Measurements from ENCODE around the gene FBLN1. TPM values are rescaled to one million over a fixed set of nuclear protein-coding genes. Genes with fewer than 3 reads are reported as not detected.

FBLN1 gene
- total and polyA plus RNA-seq, 11 donors: 22.4 to 239 (median 44.7) TPM

DNA sequence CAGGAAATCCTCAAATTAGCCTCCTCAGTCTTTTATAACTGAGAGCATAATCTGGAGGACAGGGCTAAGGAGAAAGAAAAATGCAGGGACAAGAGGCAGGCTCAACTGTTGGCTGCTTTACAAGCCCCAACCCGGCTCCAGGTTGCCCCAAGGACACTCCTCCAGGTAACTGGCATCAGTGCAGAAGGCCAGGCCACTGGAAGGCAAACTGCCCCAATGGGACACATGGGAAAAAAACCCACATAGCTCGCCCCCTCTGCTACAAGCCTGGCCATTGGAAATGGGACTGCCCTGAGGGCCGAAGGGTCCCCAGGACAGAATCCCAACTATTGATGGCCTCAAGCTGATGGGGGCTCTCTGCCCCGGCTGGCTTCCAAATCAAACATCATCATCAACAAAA is 17.9 kb upstream of the FBLN1 start:
- DNase-seq (no peak), ATAC-seq (no peak)
- TF ChIP-seq, protein P1, sequence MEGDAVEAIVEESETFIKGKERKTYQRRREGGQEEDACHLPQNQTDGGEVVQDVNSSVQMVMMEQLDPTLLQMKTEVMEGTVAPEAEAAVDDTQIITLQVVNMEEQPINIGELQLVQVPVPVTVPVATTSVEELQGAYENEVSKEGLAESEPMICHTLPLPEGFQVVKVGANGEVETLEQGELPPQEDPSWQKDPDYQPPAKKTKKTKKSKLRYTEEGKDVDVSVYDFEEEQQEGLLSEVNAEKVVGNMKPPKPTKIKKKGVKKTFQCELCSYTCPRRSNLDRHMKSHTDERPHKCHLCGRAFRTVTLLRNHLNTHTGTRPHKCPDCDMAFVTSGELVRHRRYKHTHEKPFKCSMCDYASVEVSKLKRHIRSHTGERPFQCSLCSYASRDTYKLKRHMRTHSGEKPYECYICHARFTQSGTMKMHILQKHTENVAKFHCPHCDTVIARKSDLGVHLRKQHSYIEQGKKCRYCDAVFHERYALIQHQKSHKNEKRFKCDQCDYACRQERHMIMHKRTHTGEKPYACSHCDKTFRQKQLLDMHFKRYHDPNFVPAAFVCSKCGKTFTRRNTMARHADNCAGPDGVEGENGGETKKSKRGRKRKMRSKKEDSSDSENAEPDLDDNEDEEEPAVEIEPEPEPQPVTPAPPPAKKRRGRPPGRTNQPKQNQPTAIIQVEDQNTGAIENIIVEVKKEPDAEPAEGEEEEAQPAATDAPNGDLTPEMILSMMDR (IDR thresholded peaks at IDR 0.05): no peak
- no peak for TF ChIP-seq POLR2A (IDR thresholded peaks at IDR 0.05)
- WGBS, 4 donors: 77 to 88% (median 82%) methylated on average over 4 of the region's 4 CpGs
- Histone ChIP-seq H3K4me1 (no peaks in the 10 kb centered on the region), H3K27ac (no peak overlapping the region), H3K36me3 (no peaks in the 10 kb centered on the region), H3K27me3 (no peaks in the 10 kb centered on the region), H3K4me3 (no peak overlapping the region), H3K9me3 (no peaks in the 10 kb centered on the region)
- intact Hi-C loops (cut with DNase I): no loop called here

DNA sequence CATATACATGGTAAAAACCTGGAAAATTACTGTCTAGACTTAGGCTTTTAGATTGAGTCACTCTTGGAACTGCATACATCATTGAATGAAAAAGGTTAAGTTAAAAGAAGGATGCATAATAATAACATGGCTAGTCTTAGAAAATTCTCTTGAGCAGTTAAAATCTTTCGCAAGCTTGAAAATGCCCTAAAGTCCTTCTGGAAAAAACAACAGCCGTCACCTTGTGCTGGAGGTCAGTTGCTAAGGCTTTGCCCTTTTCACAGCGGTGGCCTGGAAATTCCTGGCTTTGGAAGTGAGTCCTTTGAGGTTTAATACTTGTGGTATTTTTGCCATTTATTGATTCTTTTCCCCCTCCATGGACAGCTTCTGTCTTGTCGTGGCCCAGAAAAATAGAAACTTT is 17.4 kb upstream of the FBLN1 start:
- ATAC-seq (no peak), DNase-seq (no peak)
- Histone ChIP-seq H3K27ac (no peak overlapping the region), H3K4me3 (no peak overlapping the region), H3K4me1 (no peaks in the 10 kb centered on the region), H3K36me3 (no peaks in the 10 kb centered on the region), H3K27me3 (no peaks in the 10 kb centered on the region), H3K9me3 (no peaks in the 10 kb centered on the region)
- no peak for TF ChIP-seq POLR2A (IDR thresholded peaks at IDR 0.05)
- TF ChIP-seq, protein P1 (IDR thresholded peaks at IDR 0.05): no peak
- 83 to 93% (median 84%) methylated on average over 4 of the region's 4 CpGs for WGBS, 4 donors
- intact Hi-C loops (cut with DNase I): no loop called here

DNA sequence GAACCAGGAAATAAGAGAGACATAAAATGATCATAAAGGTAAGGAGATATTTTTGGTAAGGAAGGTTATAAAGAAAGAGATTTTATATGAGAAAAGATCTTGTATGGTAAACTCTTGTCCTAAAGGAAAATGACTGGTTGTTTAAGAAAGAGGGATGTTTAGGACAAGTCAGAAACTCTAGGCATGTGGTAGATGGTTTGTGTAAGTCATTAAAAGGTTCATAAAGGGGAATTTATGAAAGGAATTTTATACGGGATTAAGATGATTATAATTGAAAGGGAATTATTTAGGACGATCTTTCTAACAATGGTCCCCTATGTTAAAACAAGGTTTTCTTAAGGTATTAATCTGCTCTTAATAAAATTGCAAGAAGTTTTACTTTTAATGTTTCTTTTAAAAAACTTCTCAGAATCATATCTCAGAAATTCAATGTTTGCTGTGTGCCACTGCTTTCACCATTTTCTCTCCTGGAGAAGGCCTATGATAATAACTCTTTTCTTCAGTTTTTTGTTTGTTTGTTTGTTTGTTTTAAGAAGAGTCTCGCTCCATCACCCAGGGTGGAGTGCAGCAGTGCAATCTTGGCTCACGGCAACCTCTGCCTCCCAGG is 13.8 kb upstream of the FBLN1 start:
- DNase-seq (no peak), ATAC-seq (no peak)
- no peak for TF ChIP-seq POLR2A (IDR thresholded peaks at IDR 0.05)
- TF ChIP-seq, protein P1 (IDR thresholded peaks at IDR 0.05): no peak
- peaks cover 0 to 3% (median 0%) of the 10 kb centered on the region in 12 donors for H3K4me1 ChIP-seq
- no peak overlapping the region for H3K4me3 ChIP-seq
- intact Hi-C loops (cut with DNase I): no loop called here
- no peaks in the 10 kb centered on the region for H3K9me3 ChIP-seq
- H3K36me3 ChIP-seq: no peaks in the 10 kb centered on the region
- no peaks in the 10 kb centered on the region for H3K27me3 ChIP-seq
- 87 to 94% (median 88%) methylated on average over 4 of the region's 4 CpGs for WGBS, 4 donors
- H3K27ac ChIP-seq: no peak overlapping the region

DNA sequence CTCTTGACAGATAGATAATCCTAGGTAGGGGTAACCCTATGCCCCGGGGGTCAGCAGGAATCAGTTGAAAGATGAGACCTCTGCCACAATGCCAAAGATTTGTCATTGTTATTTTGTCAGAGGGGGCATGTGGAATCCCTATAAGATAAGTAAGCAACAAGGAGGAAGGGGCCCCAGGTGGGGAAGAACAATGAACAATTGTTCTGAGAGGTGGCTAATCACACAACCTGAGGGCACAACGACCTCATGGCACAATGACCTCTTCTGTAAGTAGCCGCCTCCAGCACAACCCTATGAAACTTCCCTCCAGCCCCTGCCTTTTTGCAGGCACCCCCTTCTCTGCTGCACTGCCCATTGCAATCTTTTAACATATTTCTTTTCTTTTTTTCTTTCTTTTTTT is 11.8 kb upstream of the FBLN1 start:
- Histone ChIP-seq H3K4me3 (no peak overlapping the region), H3K27ac (no peak overlapping the region), H3K4me1 (peaks cover 0 to 5% (median 0%) of the 10 kb centered on the region in 12 donors), H3K36me3 (no peaks in the 10 kb centered on the region), H3K27me3 (peaks cover 0 to 7% (median 0%) of the 10 kb centered on the region in 9 donors), H3K9me3 (no peaks in the 10 kb centered on the region)
- intact Hi-C loops (cut with DNase I): no loop called here
- TF ChIP-seq POLR2A (IDR thresholded peaks at IDR 0.05): no peak
- TF ChIP-seq, protein P1 (IDR thresholded peaks at IDR 0.05): no peak
- 63 to 76% (median 68%) methylated on average over 3 of the region's 3 CpGs for WGBS, 4 donors
- DNase-seq: no peak
- ATAC-seq: no peak
